Measurements from ENCODE around the gene PRTG. TPM values are rescaled to one million over a fixed set of nuclear protein-coding genes. Genes with fewer than 3 reads are reported as not detected.

PRTG gene
- total RNA-seq, 4 donors from 2014 or later: 0.42 to 1.9 (median 1.8) TPM

DNA sequence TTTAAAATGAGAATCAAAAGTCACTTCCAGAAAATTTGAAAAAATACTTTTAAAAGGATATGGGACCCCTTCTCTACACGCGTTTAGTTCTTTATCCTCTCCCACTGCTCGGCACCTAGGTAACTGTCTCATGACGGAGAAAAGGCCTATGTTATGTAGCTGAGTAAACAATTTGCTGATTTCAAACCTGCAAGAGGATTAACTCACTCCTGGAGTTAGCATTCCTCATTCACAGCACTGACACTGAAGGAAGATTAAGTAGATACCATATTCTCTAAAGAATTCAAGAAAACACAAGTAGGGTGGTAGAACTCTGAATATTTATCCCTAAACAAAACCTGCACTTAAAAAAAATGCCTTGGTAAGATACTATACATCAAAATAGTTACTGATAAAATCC lies 124.6 kb downstream of the PRTG start:
- H3K36me3 ChIP-seq: peaks cover 0 to 8% (median 0%) of the 10 kb centered on the region in 4 donors
- TF ChIP-seq, protein P1, sequence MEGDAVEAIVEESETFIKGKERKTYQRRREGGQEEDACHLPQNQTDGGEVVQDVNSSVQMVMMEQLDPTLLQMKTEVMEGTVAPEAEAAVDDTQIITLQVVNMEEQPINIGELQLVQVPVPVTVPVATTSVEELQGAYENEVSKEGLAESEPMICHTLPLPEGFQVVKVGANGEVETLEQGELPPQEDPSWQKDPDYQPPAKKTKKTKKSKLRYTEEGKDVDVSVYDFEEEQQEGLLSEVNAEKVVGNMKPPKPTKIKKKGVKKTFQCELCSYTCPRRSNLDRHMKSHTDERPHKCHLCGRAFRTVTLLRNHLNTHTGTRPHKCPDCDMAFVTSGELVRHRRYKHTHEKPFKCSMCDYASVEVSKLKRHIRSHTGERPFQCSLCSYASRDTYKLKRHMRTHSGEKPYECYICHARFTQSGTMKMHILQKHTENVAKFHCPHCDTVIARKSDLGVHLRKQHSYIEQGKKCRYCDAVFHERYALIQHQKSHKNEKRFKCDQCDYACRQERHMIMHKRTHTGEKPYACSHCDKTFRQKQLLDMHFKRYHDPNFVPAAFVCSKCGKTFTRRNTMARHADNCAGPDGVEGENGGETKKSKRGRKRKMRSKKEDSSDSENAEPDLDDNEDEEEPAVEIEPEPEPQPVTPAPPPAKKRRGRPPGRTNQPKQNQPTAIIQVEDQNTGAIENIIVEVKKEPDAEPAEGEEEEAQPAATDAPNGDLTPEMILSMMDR (IDR thresholded peaks at IDR 0.05): no peak
- no peak for TF ChIP-seq POLR2A (IDR thresholded peaks at IDR 0.05; ENCODE audit: low read depth)
- TF ChIP-seq EP300 (IDR thresholded peaks at IDR 0.05): no peak
- TF ChIP-seq POLR2AphosphoS5 (IDR thresholded peaks at IDR 0.05): no peak
- H3K4me3 ChIP-seq: no peak overlapping the region
- no peaks in the 10 kb centered on the region for H3K9me3 ChIP-seq
- intact Hi-C loops (cut with DNase I): no loop called here
- no peak for DNase-seq (ENCODE audit: extremely low spot score)
- no peak overlapping the region for H3K27ac ChIP-seq (replicated peaks in 1 of 4)
- H3K27me3 ChIP-seq: no peaks in the 10 kb centered on the region
- WGBS: 88% methylated on average over 4 of the region's 4 CpGs
- no peaks in the 10 kb centered on the region for H3K4me1 ChIP-seq

DNA sequence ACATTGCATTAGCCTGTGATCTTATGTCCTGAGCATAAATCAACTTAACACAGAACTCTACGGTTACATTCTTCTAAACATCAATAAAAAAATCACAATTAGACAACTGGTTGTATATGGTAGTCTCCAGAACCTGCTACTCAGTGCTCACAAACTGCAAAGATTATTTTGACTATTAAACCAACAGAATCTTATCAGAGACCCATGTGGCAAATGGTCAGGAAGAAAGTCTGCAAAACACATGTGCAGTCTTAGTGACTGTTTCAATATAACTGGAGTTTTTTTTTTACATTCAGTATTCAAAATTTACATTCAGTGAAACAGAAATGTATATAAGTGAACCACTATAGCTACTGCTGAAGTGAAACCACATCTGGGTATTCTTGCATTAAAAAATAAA lies 127.5 kb downstream of the PRTG start:
- H3K4me1 ChIP-seq: no peaks in the 10 kb centered on the region
- H3K27ac ChIP-seq (replicated peaks in 1 of 4): no peak overlapping the region
- H3K27me3 ChIP-seq: no peaks in the 10 kb centered on the region
- no peak overlapping the region for H3K4me3 ChIP-seq
- WGBS: 74% methylated on average over 1 of the region's 1 CpG
- no peak for DNase-seq (ENCODE audit: extremely low spot score)
- H3K36me3 ChIP-seq: peaks cover 0 to 8% (median 0%) of the 10 kb centered on the region in 4 donors
- H3K9me3 ChIP-seq: no peaks in the 10 kb centered on the region
- TF ChIP-seq EP300 (IDR thresholded peaks at IDR 0.05) (no peak), POLR2A (IDR thresholded peaks at IDR 0.05; ENCODE audit: low read depth) (no peak), POLR2AphosphoS5 (IDR thresholded peaks at IDR 0.05) (no peak)
- TF ChIP-seq, protein P1 (IDR thresholded peaks at IDR 0.05): no peak
- intact Hi-C loops (cut with DNase I): no loop called here

DNA sequence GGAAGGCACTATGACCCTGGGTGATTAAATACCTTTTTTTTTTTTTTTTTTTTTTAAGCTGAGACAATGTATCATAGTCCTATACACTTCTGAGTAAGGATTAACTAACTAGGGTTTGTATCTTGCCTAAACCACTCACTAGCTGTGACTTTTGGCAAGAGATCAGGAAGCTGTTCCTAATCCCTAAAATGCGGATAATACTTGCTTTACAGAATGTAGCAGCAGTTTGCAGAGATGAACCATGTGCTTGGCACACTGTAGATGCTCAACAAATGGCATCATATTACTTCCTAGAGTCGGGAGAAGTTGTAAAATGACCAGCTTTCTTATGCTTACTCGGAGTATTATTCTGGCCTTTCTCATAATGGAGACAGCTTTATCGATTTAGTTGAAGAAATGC lies 129.2 kb downstream of the PRTG start:
- no peak overlapping the region for H3K4me3 ChIP-seq
- TF ChIP-seq, protein P1 (IDR thresholded peaks at IDR 0.05): no peak
- no peak for TF ChIP-seq POLR2A (IDR thresholded peaks at IDR 0.05; ENCODE audit: low read depth)
- no peak for TF ChIP-seq EP300 (IDR thresholded peaks at IDR 0.05)
- no peak for TF ChIP-seq POLR2AphosphoS5 (IDR thresholded peaks at IDR 0.05)
- H3K36me3 ChIP-seq: no peaks in the 10 kb centered on the region
- DNase-seq (ENCODE audit: extremely low spot score): no peak
- no peaks in the 10 kb centered on the region for H3K9me3 ChIP-seq
- H3K27me3 ChIP-seq: no peaks in the 10 kb centered on the region
- intact Hi-C loops (cut with DNase I): no loop called here
- WGBS: 88% methylated on average over 4 of the region's 4 CpGs
- no peaks in the 10 kb centered on the region for H3K4me1 ChIP-seq
- no peak overlapping the region for H3K27ac ChIP-seq (replicated peaks in 1 of 4)

DNA sequence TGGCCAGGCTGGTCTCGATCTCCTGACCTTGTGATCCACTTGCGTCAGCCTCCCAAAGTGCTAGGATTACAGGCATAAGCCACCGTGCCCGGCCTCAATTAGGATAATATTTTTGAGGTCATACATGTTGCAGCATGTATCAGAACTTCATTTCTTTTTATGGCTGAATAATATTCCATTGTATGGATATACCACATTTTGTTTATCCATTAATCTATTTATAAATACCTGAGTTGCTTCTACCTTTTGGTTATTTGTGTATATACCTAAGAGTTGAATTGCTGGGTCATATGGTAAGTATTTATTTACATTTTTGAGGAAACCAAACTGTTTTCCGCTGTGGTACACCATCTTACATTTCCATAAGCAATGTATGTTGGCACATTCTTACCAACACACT lies 136.7 kb downstream of the PRTG start:
- no peak for TF ChIP-seq POLR2AphosphoS5 (IDR thresholded peaks at IDR 0.05)
- no peak for TF ChIP-seq EP300 (IDR thresholded peaks at IDR 0.05)
- TF ChIP-seq, protein P1 (IDR thresholded peaks at IDR 0.05): no peak
- TF ChIP-seq POLR2A (IDR thresholded peaks at IDR 0.05; ENCODE audit: low read depth): no peak
- H3K9me3 ChIP-seq: no peaks in the 10 kb centered on the region
- H3K27me3 ChIP-seq: no peaks in the 10 kb centered on the region
- intact Hi-C loops (cut with DNase I): no loop called here
- no peak overlapping the region for H3K4me3 ChIP-seq
- no peak for DNase-seq (ENCODE audit: extremely low spot score)
- 94% methylated on average over 5 of the region's 5 CpGs for WGBS
- H3K27ac ChIP-seq (replicated peaks in 1 of 4): no peak overlapping the region
- no peaks in the 10 kb centered on the region for H3K4me1 ChIP-seq
- H3K36me3 ChIP-seq: no peaks in the 10 kb centered on the region

DNA sequence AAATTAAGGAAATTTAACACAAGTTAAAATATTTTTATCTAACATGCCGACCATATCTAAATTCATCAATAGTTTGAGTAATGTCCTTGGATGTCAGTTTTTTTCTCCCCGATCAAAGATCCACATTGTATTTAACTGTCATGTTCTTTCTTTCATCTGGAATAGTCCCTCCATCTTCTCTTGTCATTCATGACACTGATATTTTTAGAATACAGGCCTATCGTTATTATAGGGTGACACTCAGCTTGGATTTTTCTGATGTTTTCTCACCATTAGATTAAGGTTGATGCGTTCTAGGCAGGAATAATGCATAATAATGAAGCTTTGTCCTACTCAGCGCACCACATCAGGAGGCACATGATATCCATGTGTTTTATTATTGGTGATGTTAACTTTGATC lies 141.6 kb downstream of the PRTG start:
- no peaks in the 10 kb centered on the region for H3K9me3 ChIP-seq
- H3K27me3 ChIP-seq: no peaks in the 10 kb centered on the region
- 97% methylated on average over 5 of the region's 5 CpGs for WGBS
- H3K4me1 ChIP-seq: no peaks in the 10 kb centered on the region
- TF ChIP-seq POLR2AphosphoS5 (IDR thresholded peaks at IDR 0.05) (no peak), EP300 (IDR thresholded peaks at IDR 0.05) (no peak), POLR2A (IDR thresholded peaks at IDR 0.05; ENCODE audit: low read depth) (no peak)
- TF ChIP-seq, protein P1 (IDR thresholded peaks at IDR 0.05): no peak
- DNase-seq (ENCODE audit: extremely low spot score): no peak
- H3K27ac ChIP-seq (replicated peaks in 1 of 4): no peak overlapping the region
- no peak overlapping the region for H3K4me3 ChIP-seq
- intact Hi-C loops (cut with DNase I): no loop called here
- no peaks in the 10 kb centered on the region for H3K36me3 ChIP-seq
